SU-DHL-6 (cell line): ENCODE measurements around the gene KLKB1.

Experiments
- EZH2phosphoT487 ChIP-seq: fragments of 200-600 bp; sonication (generic), shearing (Covaris generic); conservative IDR thresholded peaks from 2 replicates; pipeline ENCODE4 v1.6.1; 2018; ENCODE audit warnings: mild to moderate bottlenecking, antibody characterized with exemption, low read length, moderate library complexity, mixed read lengths
- TF ChIP-seq, protein P1 (sequence below): fragments of 200-600 bp; sonication (generic); IDR thresholded peaks from one replicate; pipeline ENCODE4 v1.5.1; 2017; ENCODE audit warnings: antibody characterized with exemption, mild to moderate bottlenecking, low read length, moderate library complexity; ENCODE audit not compliant: insufficient read depth, poor library complexity, severe bottlenecking

DNA sequence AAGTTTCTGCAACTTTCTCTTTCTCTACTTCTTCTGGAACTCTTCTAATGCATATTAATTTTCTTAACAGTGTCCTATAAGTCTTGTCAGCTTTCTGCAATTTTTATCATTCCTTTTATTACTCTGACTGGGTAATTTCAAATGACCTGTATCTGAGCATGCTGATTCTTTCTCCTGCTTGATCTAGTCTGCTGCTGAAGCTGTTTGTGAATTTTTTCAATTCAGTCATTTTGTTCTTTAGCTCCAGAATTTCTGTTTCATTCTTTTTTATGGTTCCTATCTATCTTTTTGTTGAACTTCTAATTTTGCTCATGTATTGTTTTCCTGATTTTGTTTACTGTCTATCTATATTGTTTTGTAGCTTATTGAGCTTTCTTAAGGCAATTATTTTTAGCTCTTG lies 1.5 kb upstream of the KLKB1 start:
- TF ChIP-seq, protein P1, sequence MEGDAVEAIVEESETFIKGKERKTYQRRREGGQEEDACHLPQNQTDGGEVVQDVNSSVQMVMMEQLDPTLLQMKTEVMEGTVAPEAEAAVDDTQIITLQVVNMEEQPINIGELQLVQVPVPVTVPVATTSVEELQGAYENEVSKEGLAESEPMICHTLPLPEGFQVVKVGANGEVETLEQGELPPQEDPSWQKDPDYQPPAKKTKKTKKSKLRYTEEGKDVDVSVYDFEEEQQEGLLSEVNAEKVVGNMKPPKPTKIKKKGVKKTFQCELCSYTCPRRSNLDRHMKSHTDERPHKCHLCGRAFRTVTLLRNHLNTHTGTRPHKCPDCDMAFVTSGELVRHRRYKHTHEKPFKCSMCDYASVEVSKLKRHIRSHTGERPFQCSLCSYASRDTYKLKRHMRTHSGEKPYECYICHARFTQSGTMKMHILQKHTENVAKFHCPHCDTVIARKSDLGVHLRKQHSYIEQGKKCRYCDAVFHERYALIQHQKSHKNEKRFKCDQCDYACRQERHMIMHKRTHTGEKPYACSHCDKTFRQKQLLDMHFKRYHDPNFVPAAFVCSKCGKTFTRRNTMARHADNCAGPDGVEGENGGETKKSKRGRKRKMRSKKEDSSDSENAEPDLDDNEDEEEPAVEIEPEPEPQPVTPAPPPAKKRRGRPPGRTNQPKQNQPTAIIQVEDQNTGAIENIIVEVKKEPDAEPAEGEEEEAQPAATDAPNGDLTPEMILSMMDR: no peak
- no peak for TF ChIP-seq EZH2phosphoT487
